NCI-H524 (cell line): ENCODE measurements around the gene AKNAD1.
A peak's percentile ranks its signal among the peaks of the same experiment; 100 is the strongest.
"Not testable (repeated sequence)": the region's sequence is repeated elsewhere in the genome, so short reads cannot be mapped to it uniquely, and the experiment has no call there.

ENCODE experiments used
- DNase-seq, 2 experiments: peaks; one replicate each; lab custom pipeline; 2025; lab: John Stamatoyannopoulos, UW

The AKNAD1 gene, protein sequence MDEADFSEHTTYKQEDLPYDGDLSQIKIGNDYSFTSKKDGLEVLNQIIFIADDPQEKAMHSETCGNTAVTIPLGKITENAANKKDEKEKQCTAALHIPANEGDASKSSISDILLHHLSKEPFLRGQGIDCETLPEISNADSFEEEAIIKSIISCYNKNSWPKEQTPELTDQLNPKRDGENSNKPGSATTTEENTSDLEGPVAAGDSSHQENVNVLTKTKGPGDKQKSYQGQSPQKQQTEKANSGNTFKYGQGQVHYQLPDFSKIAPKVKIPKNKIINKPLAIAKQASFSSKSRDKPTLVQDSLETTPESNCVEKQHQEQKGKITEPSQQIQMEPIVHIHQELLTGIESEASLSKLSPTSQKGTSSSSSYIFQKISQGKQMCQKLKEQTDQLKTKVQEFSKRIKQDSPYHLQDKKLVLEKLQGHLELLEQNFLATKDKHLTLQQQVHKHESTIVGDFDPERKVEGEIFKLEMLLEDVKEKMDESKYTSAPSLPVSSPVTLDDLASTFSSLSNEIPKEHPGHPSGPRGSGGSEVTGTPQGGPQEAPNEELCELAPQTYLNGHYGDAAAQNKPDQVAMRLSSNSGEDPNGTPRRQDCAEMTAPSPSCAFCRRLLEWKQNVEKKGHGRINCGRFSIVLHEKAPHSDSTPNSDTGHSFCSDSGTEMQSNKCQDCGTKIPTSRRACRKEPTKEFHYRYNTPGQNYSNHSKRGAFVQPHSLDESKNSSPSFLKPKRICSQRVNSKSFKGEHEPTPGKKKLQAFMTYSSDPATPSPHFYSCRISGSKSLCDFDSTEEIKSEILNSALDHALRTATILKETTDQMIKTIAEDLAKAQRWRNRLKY

DNA sequence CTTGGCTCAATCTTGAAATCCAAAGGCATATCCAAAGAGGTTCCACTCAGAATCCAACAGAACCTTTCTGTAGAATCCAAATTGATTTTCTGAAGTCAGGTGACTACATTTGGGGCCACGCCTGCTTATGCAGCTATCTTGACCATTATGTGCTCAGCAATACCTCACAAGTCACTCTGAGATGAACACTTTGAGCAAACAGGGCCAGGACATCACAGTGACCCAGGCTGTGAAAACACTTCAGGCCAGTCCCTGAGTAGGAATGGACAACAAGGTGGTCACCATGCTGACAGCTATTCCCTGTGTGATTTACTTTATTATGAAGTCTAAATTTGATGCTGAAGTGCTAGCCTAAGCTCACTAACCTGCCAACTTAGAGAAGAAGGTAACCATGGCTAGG, at the start of gene AKNAD1:
AKNAD1 (minus strand) TSS at position 101 of the 400 bp plus-strand sequence. CDS start 4,430 bp downstream, outside the sequence.
- no peak for DNase-seq

DNA sequence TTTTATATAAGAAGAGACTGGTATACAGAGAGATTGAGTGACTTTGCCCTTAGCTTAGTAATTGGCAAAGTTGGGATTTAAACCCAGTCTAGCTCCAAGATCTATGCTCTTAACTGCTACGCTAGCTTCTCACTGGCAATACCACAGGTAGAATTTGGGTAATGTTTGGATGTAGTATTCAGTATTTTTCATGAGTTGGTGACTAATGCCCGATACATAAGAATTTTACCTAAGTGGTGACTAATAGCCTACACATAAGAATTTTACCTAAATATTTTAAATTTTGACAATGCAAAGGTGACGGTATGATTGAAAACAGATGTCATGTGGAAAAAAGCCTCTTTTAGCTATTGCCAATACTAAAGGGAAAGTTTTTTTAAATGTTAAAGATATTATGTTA, 44.2 kb upstream of the AKNAD1 start:
- DNase-seq, result no peak

DNA sequence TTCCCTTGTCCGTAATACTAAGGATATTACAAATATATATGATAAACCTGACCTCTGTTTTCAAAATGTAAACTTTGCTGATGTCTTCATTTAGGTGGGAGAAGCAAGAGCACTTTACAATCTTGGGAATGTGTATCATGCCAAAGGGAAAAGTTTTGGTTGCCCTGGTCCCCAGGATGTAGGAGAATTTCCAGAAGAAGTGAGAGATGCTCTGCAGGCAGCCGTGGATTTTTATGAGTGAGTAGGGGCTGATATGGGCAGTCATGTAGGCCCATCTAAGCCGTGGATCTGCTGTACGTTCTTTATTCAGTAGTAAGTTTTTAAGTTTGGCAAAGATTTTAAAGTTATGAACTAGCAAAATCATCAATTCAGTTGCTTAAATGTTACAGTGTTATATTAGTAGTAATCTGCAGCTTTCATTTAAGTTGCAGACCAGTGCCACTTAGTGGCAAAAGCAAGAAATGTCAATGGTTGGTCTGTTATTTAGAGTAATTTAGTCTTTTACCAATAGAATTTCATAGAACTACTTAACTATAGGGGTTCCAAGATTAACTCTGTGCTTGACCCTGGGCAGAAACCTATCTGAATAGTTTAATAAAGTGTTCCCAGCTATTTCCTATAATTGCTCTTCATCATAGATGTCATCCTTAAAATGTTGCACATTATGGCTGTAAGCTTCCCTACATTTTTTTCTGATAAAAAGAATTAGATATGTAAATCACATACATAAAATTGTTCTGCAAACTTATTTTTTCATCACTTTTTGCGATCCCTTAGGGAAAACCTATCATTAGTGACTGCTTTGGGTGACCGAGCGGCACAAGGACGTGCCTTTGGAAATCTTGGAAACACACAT, 41.2 kb upstream of the AKNAD1 start:
- DNase-seq, result peak; percentile 15 to 61

DNA sequence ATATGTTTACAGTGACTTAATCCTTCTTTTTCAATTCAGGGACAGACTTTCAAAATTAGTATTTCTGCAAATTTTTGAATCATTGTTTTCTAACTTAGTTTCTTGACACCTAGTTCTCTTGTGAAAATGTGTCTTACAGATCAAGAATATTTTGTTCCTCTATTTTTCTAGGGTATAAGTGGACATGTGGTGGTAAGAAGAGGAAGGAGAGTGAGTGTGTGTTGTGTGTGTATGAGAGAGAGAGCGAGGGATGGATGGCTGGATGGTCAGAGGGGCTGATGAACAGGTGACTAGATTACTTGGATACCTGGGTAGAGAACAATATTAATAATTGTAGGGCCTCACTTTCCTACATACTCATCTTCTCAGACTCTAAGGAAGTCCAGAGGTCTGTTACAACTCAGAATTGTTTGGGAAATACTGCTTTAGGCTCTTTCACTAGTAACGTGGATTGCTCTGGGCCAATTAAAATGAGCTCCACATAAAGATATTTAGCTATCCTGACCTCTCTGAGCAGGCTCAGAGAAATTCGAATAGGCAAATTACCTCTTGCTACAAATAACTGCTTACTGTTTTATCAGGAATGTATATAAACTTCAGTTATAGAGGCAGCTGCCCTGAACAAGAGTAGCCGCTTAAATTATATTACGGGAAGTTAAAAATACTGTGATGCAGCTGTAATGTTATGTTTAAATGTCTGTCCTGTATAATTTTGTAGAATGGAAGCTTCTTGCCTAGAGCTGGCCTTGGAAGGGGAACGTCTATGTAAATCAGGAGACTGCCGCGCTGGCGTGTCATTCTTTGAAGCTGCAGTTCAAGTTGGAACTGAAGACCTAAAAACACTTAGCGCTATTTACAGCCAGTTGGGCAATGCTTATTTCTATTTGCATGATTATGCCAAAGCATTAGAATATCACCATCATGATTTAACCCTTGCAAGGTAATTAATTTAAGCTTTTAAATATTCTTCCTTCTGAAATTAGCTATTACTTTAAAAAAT, 39.6 kb upstream of the AKNAD1 start:
- no peak for DNase-seq

DNA sequence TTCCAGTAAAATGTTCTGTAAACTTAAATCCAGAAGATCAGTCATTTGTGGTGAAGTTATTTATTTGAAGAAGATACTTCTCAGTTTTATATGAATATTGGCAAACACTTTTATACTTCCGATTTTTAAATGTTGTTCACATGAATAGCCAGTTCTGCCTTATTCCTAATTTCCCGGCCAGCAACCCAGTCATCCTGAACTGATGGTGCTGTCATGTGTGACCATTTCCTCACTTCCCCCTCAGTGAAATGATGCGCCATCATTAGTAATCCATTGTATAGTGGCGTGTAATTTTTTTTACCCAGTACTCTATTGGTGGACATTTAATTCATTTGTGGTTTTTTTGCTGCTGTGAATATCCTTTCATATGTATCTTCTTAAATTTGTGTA, 36.2 kb upstream of the AKNAD1 start:
- DNase-seq, result no peak

DNA sequence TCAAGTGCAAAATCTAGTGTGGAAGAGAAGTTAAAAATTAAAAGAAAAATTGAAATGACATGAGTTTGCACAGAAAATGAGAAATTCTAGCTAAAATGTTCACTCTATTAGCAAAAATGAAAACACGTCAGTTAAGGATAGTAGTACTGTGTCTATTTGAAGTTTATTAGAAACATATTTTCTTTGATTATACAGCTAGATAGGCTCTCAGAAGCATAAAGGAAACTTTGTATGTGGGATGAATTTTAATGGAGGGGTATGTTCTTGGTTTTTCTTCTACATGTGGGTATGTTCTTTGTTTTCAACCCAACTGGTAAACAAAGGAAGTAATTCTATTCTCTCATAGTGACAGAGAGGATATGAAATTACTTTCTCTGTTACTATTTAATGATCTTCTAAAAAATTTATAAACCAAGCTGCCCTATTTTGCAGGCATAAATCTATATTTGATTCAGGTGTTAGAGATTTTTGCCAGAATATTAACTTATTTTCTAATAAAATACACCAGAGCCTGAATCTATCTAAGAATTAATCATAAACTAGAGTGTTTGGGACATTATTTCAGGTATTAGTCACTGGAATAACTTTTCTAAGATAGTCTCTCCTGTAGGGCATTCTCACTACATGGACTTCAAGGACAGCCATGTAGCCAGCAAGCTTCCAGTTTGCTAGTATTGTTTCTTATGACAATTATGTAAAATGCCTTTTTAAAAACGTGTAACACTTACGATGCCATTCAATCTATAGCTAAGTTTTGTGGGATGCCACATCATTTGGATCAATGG, 35.7 kb upstream of the AKNAD1 start:
- DNase-seq, result no peak

DNA sequence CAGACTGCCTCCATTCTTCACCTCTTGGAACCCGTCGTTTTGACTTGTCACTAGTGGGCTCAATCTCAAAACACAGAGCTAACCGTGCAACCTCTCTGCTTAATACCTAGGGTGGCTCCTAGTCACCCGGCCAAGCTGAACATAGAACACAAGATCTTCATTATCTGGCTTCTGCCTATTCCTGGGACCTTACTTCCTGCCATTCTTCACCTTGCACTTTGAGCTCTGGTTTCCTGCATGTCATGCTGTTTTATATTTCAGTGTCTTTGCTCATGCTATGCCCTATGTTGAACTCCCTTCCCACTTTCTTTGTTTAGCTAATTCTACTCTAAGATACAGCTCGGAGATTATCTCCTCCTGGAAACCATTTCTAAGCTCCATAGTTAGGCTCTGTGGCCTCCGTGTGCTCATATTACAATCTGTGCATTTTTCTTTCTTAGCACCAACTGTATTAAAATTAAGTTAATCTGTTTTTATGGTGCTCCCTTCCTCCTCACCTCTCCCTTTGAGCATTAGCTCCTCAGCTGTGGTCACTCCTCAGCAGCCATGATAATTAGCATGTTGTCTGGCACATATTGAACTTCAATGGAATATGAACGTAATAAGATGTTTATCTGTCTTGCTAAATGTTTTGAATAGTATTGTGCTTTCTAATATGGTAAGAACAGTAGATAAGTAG, 33.0 kb upstream of the AKNAD1 start:
- no peak for DNase-seq

DNA sequence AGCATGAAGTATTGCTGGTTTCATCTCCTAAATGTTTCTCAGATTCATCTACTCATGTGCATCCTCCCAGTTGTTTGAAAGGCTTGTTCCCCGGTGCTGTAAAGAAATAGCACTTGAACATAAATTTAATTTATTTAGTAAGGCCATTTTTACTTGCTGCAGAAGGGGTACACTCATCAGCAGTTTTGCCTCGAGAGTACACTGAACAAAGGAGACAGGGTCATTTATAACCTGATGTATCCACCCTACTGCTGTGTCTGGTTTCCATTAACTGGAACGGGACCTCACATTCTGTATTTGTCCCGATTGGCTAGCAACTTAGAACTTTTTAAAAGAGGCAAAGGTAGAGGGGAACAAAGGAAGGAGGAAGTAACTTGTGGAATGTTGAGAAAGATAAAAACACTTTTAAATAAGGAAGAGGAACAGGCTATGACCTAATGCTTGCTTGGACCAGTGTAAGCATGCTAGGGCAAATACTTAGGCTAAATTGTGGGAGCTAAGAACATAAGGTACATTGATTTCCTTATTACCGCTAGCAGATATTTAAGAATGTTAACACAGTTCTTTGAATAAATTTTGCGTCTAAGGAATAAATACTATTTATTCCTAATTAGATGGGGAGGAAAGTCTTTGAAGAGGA, 32.2 kb upstream of the AKNAD1 start:
- not testable (repeated sequence) for DNase-seq

DNA sequence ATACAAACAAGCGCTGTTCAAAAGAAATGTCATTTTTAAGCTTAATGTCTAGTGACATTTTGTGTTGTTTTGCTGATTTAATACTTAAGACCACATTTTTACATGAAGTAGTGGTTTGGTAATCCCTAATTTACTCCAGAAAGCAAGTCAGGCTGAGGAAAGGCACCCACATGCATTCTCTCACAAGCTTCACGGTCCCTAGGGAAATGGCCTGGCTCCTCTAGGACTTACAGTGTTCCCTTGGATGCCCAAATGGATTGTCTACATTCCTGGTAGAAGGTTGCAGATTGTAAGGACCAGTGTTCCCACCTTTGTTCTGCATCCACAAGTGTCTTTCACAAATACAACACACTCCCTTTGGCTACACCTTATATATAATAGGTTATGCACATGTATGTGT, 29.4 kb upstream of the AKNAD1 start:
- DNase-seq, result no peak

DNA sequence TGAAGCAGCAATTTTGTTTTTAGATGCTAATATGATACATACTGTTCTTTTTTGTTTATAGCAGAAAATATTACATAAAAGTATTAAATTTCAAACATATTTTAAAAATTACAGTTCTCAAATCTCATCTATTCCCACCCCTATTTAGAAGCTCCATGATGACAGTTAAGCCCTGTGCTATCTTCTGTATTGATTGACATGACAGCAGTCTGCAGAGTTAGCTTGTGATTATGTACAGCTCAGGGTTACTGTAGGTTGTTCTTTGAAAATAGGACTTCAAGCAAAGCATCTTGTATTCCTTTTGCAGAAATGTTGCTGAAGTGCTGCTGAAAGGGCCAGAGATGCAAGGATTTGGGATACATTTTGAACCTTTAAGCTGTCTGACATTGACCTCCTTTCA, 28.1 kb upstream of the AKNAD1 start:
- no peak for DNase-seq

DNA sequence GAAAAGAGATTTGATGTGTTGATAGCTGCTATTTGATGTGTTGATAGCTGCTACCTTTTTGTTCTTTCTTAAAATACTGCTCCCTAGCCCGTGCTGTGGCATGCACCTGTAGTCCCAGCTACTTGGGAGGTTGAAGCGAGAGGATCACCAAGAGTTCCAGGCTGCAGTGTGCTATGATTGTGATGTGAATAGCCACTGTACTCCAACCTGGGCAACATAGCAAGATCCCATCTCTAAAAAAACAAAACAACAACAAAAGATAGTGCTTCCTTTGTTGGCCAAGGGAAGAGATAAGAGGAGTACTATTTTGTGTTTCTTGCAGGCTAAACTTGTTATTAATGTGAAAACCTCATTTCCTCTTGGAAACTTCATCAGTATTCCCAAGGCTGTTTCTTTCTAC, 25.9 kb upstream of the AKNAD1 start:
- no peak for DNase-seq

DNA sequence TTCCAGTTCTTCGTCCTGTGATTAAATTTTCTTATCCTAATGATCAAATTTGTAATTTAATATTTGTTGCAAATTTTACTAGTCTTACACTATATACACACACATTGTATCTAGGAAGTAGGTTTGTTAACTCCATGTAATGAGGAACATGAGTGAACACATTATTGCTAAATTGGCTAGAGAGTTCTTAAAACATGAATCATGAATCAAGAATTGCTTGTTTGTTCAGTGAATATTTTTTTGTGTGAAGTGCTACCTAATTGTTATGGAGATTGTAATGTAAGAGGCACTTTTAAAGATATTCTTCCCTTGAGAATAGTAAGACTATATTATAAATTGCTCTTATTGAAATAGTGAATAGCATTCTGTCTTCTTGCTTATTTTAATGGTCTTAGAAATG, 24.5 kb upstream of the AKNAD1 start:
- DNase-seq, result no peak

DNA sequence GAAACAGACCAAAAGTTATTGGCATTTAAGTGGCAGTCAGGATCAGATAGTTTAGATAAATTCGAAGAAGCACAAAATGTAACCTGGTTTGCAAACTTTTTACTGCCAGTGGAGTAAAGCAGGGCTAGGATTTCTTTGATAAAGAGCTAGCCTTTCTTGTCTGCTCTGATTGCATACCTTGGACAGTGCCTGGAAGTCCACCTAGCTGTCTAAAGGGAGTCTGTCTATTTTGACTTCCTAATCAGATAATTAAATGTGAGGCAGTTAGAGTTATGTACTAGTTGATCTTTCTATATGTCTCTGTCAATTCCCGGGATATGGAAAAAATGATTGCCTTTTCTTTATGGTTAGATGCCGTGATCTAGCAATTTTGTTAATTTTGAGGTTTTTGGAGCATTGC, 24.0 kb upstream of the AKNAD1 start:
- DNase-seq, result no peak

DNA sequence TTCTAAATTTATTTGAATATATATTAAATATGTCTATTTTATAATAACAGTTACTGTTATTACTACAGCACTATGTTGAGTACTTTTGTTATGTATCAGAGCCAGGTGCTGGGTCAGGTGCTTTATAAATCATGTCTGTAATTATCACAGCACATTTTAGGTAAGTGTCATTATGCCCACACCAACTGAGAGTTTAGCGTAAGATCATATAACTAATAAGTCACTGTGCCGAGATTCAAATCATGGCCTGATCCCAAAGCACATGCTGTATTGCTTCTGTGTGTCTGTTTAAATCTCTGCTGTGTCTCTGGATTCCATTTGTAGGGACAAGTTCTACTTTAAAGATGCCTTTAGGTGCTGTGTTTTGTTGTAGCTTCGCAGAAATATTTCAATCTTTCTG, 21.8 kb upstream of the AKNAD1 start:
- peak; percentile 12 to 36 for DNase-seq

DNA sequence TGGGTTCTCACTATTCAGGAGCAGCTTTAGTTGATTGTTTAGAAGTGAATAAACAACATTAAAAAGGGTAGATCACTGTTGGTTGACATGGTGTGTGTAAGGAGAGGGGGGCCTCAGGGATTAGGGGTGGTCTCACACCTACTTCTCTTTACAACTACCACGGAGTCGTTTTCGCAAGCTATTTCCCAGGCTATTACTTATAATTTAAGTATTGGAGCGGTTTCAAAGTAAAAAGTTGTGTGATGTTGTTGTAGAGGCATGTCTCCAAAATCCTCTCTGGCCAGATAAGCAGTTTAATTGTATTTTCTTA, 21.2 kb upstream of the AKNAD1 start:
- no peak for DNase-seq

DNA sequence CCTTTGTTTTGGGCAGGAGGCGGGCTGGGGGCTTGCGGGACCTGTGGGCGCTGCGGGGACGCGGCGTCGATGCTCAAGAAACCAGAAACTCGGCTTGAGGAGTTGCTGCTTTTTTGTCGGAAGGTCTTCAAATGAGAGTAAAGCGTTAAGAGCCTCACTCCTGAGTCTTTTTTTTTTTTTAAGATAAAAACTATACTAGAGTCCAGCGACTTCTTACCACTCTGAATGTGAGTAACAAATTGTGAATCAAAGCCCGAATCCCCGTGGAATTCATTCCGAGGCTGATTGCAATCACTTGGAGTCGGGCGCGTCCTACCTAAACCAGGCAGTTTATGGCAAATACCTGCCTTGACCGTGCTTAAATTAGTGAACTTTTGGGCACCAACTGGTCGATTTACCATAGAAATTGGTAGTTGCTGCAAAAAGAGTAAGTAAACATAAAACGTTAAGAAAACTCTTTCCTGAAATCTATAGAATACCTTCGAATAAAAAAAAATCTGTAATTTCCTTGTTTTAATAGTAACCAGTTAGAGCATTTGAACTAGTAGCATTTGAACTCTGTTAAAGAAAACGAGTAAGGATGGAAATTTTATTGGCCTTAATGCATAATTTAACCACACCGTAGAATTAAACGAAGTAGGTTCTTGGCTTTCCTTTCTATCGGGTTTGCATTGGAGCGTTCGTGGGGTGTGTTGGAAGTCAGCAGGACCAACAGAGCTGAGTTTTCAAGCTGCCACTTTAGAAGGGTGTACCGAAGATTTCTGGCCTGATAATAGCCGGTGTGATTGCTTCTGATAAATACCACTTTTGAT, 20.7 kb upstream of the AKNAD1 start:
- DNase-seq, result peak; percentile 6 to 62

DNA sequence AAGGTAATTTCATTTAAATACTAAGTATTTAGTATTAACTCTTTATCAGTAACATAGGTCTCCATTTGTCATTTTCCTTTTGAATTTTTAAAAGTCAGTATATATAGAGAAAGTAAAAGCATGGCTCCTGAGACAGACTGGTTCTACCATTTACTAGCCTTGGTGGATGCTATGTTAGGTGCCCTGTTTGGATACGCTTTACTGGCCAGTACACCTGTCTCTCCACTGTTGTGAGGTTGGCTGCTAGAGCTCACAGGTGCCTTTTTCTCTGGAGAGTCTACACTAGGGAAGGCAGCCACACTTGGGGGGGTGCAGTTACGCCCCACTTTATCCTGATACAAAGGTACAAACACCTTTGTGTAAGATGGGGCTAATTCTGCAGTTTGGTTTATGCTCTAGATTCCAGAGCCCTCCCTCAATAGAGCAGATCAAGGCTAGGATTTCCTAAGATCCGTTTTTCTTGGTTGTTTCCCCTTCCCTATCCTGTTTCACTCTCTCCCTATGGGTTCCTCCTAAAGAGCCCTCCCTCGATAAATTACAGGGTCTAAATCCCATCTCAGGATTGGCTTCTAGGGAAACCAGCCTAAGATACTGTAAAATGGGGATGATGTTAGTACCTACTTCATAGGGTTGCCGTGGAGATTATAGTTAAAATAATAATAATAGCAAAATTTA, 14.3 kb upstream of the AKNAD1 start:
- no peak for DNase-seq
